CD1c-positive myeloid dendritic cell (primary cell): ENCODE measurements around the gene DMD.

Experiments used
- DNase-seq: peaks from one replicate; pipeline ENCODE4 v3.0.0-alpha.2; 2016; ENCODE audit errors: extremely low spot score

The DMD gene

DNA sequence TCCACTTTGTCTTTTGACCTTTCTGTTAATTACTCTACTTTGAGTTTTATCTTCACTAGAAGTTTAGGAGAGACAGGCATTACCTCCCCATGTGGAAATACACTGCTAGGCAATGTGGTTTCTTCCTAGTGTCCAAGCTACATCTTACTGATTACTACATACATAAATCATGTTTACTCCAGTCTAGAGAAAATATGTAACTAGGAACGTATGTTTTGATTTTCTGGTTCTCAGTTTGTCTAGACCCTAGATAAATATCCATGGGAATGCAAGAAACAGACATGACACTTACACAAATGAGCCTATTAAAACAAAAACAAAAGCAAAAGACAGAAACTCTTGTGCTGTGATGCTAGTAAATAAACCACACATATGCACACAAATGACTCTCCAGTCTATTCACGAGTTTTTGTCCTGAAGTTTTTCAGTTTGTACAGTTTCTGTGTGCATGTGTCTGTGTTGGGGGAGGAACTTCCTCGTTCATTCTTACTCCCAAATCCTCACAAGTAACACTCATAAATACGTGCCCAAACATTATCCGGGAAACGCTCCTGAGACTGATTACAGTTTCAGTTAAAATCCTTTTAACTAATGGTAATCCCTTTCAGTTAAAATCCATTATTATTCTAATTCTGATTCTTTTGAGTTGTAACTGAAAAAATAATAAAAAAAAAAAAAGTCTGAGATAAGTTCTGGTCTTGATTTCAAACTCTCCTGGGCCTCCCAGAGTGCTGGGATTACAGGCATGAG is 1856.0 kb downstream of the DMD start:
- no peak for DNase-seq

DNA sequence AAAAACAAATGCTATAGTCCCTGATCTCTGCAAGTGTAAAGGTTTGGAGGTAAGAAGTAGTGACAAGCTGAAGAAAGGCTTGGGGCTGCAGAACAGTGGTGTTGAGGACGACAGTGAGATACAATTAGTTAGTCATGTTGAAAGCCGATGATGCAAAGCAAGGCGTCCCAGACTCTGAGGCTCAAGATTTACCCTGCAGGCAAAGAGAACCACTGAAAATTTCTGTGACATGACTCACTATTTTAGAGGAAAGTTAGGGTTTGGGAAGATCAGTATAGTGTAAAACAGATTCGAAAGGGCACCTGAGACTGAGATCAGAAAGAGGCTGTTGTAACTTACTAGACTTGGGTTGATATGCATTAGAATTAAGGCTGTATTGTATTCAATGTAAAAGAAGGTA is 1858.3 kb downstream of the DMD start:
- no peak for DNase-seq

DNA sequence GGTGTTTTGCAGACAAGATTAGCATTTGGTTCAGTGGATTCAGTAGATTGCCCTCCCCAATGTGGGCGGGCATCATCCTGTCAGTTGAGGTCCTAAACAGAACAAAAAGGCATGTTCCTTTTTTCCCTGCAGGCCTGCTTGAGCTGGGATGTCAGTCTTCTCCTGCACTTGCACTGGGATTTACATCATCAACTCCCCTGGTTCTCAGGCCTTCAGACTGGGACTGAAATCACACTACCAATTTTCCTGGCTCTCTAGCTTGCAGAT is 1860.6 kb downstream of the DMD start:
- no peak for DNase-seq

DNA sequence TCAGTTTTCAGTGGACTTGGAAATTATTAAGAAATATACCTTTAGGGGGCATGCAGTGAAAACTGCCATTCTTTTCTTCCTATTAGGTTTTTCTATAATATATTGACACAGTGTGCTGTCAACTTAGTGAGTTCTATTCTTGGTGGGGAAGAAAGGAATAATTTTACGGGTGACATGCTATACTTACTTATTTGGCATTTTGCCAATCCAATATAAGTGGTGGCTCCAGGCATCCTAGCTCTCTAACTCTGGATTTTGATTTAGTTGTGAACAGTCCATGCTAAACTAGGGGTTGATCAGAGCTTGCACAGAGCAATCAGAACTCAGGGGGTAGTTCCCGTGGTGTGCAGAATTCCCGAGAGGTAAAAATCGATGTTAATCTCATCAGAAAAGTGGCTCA is 1861.8 kb downstream of the DMD start:
- no peak for DNase-seq

DNA sequence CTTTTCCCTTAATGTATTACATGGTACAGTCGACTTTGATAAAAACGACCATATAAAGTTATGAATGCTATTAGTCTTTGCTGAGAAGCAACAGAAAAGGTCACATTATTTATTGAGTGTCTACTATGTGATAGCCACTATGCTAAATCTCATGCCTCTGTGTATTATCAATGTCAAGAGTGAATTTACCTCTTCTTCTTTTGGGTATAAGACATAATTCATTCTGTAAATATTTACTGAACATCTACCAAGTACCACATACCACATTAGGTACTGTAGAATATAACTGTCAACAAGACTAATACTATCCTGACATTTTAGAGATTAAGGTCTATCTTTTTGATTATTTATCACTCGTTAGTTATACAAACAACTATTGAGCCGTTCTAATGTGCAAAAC is 1870.8 kb downstream of the DMD start:
- no peak for DNase-seq

DNA sequence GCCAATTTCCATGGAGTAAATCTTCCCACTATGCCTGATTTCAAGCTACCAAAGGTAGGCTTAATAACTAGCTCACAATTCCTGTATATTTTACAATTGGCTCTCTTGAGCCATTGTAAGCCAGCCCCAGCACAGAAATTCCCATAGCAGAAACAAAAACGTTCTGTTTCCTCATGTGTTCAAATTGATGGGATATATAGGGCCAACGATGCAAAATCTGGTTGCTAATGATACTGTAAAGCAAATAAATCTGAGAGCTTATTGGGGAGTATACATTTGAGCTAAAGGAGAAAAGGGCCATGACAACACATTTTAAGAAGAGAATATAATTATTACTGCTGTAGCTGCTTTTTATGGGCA is 1872.4 kb downstream of the DMD start:
- DNase-seq: no peak

DNA sequence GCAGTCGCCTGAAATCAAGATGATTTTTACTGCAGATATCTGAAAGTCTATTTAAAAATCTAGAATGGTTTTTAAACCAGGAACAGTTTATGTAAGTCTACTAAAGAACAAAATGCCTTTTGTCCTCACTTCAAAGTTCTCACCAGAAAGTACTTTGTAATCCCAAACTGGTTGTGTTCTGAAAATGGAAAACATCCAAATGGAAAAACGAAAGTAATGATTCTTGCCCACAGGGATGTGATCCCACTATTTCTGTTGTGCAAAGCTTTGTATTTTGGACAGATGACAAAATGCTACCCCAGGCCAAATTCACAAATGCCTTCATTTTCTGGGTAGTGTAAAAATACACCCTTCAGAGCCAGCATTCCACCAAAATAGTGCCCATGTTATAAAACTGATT is 1874.0 kb downstream of the DMD start:
- DNase-seq: no peak

DNA sequence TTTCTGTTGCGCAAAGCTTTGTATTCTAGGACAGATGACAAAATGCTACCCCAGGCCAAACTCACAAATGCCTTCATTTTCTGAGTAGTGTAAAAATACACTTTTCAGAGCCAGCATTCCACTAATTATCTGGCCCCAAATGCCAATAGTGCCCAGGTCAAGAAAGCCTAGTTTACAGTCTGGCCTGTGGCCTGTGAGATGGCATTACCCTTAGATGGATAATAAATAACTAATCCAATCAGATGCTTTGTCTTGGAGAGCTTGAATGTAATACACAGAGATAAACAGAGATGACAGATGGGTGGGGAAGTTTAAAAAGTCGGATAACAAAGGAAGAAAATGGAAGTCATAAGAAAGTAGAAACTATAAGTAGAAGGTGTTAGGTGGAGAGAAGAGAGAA is 1874.9 kb downstream of the DMD start:
- DNase-seq: no peak

DNA sequence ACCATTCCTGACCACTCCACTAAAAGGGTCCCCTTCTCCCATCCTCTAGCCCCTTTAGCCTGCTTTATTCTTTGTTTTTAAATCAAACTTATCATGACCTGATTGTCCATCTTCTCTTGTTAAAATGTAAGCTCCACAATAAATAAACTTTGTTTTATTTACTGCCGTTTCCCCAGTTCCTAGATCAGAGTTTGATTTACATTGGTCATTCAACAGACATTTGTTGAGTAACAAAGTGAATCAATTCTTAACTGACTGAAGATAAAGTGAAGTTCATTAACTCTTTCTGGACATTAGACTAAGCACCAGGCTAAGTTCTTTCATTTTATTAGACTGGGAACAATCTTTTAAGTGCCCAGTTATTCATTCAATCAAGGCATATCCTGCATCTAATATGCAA is 1876.4 kb downstream of the DMD start:
- DNase-seq: no peak

DNA sequence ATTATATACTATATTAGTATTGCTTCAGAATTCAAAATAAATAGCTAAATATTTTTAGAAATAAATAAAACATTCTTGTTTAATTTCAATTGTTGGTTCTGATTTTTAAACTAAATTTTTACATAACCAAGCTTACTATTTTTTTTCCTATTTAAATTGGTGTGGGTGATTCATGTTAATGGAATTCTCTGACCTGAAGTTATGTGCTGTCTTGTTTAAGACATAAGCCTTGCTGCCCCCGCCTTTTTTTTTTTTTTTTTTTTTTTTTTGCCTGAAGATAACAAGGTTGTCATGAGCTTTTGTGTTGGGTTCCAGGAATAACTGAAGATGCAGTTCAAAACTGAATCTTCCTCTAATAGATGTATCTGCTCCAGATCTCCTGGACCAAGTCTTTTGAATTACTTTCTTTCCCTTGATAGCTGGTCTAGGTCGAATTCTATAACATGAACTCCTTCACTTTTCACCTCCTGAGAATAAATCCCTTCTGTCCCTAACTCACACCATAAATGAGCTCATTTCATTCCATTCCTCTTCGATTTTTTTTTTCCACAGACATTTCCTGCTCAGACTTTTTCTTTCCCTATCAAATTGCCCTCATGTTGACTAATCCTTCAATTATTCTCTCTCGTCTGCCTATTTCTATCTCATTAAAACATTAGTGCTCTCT is 1878.1 kb downstream of the DMD start:
- DNase-seq: no peak

DNA sequence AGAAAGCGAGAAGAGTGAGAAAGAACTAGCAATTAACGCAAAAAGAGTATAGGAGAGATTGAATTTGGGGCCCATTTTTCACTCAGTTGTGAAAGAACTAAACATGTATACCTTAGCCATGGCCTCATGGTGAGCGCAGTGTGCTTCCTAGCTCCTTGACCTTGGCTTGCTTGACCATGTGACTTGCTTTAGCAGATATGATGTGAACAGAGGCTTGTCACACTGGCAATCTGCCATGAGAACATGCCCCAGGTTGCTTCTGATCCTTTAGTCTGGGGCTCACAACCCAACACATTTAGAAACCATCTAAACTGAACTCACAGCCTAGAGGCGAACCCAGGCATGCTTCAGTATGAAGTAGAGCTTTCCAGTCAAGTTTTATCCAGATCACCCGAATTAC is 1879.4 kb downstream of the DMD start:
- no peak for DNase-seq

DNA sequence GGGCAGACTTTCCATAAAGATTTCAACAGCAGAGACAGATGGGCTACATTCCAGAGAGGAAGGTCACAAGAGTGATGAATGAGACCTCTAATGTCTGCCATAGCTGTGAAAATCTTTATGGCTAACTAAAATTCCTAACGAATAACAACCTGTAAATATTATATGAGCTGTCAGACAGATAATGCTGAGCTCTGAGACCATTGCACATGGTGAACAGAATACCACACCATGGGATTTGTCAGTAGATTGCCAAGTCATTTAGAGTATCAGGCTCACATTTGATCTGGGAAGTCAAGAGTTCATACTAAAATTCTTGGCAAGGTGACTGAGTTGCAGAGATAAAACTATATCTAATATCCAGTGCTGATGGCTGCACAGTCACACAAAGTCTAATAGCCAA is 1880.3 kb downstream of the DMD start:
- no peak for DNase-seq

DNA sequence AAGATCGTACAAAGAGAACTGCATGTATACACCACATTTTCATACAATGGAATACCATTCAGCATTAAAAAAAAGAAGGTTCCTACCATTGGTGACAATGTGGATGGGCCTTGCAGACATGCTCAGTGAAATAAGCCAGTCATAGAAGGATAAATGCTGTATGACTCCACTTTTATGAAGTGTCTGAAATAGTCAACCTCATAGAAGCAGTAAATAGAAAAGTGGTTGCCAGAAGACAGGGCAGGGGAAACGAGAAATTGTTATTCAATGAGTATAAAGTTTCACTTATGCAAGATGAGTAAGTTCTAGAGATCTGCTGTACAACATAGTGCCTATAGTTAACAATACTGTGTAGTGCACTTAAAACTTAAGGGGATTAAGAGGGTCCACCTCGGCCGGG is 1882.1 kb downstream of the DMD start:
- DNase-seq: no peak

DNA sequence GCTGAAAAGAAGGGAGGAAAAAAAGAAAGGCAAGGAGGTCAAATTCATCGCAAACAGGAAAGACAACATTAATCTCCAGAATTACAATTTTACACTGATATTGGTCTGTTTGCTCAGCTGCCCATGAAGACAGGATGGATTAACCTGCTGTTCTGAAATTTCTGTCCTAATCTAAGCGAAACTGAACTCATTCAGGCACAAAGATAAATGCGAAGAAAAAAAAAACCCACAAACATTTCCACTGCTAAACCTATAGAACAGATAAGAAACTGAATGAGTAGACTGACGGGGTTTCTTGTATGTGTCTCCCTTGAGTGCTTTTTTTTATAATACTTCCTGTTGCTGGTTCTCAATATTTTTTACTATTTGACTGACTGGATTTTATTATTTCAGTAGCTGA is 1887.7 kb downstream of the DMD start:
- no peak for DNase-seq

DNA sequence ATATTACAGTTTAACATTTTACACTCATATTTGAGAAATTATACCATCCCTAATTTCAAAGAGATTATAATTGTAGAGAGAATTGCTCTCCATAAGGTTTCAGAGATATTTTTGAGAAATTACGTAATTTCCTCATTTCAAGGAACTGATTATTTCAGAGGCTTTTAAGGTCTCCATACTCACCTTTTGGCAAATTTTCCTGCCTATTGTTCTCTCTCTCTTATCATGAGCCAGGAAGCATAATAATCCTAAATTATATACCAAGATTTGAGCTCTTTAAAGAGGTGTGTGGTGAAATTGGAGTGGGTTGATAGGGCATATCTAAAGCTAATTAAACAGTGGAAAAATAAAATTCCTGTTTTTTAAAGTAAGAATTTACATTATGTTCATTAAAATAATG is 1890.6 kb downstream of the DMD start:
- DNase-seq: no peak

DNA sequence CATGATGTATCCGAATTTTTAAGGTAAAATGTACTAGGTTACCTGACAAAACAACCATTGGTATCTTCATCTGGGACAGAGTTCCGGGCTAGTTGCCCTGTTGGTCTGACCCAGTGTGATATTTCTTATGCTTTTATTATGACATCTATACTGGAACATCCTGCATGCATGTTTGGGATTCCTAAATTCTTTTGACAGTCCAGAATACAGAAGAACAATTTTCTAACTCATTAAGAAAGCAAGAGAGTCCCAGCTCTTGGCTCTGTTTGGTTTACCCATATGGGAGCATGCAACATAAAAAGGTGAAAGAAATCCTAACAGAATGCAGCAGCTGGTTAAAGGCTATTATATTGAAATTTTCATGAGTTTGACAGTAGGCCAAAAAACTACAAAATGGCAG is 1891.8 kb downstream of the DMD start:
- DNase-seq: no peak

DNA sequence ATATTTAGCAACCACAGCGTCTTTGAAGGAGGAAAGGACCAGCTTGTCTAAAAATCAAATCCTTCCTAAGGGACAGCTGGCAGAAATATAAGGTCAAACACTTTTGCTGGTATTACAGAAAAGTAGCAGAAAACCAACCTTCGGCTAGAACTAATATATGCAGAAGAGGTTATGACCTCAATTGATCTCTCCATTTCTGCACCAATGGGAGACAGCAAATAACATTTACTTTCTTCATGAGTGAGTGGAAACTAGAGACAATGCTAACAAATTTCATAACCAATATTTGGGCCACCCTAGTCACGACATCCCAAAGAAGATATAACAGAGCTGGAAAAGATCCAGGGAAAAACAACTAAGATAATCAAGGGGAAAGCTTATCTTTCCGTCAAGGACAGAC is 1892.5 kb downstream of the DMD start:
- DNase-seq: no peak

DNA sequence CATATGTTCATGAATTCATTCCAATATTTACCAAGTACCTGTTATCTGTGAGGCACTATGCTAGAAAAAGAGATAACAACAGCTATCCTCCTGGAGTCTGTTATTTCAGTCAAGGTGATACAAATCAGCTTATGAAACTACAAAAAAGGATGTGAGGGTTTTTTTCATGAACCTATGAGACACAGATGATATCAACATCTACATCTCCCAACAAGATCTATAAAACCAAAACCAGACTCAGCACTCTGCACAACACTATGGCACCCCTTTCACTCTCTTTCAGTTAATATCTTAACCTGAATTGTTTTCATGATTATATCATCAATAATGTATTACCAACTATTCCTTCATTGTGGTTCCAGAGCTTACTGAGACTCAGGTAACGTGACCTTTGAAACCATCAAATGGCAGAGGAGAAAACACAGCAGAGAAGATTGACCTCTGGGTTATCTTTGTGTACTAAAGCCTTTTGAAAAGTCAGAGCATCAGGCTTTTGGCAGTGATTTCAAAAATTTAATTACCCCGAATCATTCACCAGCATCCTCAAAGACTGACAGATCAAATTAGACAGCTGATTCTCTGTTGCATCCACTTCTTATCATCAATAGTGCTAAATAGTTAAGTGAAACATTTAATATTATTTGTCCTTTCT is 1894.9 kb downstream of the DMD start:
- no peak for DNase-seq

DNA sequence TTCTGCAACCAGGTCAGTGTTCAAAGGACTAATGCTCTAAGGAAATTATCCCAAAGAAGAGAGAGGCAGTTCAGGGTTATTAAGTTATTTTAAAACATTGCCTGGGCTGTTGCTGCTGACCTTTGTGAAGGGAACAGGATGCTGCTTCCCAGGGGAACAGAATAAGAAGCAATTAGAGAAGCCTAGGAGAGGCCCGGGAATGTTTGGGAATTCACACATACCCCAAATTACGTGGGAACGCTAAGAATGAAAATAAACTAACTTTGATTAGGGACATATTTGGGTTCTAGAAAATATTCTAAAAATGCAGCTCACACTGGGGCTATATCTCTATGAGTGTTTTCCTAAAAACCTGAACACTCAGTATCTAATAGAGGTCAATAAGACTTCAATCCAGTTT is 1896.4 kb downstream of the DMD start:
- no peak for DNase-seq

DNA sequence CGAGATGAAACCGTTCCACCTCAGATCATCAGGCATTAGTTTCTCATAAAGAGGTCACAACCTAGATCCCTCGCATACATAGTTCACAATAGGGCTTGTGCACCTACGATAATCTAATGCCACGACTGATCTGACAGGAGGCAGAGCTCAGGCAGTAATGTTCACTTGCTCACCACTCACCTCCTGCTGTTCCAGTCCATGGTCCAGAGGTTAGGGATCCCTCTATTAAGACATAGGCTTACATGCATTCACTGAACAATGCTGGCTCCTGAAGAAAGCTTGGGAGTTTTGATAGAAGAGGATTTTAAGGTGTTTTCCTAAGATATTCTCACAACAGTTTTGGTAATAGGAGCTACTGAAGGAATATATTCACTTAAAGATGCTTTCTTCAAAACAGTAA is 1903.4 kb downstream of the DMD start:
- no peak for DNase-seq

DNA sequence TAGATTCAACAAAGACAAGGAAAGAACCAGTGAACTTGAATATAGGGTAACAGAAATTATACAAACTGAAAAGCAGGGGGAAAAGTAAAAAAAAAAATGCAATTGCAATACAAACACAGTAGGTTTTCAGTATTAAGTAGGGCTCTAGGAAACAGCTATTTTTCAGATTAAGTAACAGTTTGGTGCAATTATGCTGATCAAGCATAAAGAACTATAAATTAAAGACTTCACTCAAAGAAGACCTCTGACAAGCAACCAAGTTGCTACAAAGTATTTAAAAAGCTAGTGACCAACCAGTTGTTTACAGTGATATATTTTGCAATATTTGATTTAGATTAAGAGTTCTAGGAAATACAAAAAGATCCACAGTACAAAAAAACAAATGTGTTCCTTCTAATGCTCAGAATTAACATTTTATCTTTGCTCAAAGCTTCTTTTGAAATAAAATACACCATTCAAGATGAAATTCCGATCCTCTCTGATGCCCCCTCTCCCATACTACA is 1908.7 kb downstream of the DMD start:
- DNase-seq: no peak

DNA sequence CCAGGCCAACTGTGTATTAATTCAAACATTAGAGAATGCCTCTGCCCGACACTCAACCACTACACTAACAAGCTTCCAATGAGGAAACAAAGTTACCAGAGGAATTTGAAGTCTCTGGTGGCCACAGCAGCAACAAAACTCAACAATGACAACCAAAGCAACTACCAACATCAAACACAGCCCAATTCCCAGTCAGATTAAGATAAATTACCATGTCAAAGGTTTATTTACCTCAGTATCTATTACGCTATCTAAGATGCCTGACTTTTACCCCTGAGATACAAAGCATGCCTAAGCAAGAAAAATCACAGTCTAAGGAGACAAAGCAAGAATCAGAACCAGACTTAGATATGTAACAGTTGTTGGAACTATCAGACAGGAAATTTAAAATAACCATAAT is 1909.4 kb downstream of the DMD start:
- DNase-seq: no peak

DNA sequence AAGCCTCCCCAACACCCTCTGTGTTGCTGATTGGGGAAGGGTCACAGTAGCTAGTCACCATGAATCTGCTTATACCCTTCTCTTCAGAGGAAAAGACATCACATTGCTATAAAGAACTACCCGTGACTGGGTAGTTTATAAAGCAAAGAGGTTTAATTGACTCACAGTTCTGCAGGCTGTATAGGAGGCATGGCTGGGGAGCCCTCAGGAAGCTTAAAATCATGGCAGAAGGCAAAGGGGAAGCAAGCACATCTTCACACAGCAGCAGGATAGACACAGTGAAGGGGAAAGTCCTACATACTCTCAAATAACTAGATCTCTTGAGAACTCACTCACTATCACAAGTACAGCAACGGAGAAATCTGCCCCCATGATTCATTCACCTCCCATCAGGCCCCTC is 1910.1 kb downstream of the DMD start:
- DNase-seq: no peak

DNA sequence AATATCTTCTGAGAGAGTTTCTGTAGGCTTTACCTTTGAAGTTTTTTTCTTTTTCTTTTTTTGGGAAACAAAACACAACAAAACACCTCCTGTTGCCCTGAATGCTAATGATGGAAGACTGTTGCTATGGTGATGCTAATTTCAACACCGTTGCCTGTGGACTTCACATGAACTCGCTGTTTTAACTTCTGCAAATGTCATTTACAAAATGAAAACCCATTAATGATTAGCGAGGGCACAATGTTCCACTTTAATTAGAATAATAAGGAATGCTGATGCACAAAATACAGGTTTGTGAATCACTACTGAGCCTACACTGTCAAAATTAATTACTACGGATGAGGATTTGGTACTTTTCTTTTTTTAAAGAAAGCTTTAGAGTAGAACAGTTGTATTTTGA is 1912.4 kb downstream of the DMD start:
- DNase-seq: no peak
